ENCODE results near the gene COMMD7.
A peak's percentile ranks its signal among the peaks of the same experiment; 100 is the strongest.
"Not testable (repeated sequence)": the region's sequence is repeated elsewhere in the genome, so short reads cannot be mapped to it uniquely, and the experiment has no call there.

The COMMD7 gene

DNA sequence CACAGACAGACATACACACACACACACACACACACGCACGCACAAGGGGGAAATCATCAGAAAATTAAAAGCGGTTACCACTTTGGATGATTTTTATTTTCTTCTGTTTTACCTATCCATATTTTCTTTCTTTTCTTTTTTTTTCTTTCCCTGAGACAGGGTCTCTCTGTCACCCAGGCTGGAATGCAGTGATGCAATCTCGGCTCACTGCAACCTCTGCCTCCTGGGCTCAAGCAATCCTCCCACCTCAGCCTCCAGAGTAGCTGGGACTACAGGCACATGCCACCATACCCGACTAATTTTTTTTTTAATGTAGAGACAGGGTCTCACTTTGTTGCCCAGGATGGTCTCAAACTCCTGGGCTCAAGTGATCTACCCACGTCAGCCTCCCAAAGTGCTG, 14.8 kb downstream of the COMMD7 start:
- DNase-seq (ENCODE audit: low spot score), result not testable (repeated sequence)

GRCh38 chr20:32727683-32728082, 15.6 kb downstream of the COMMD7 start:
- DNase-seq (ENCODE audit: low spot score), result peak; percentile 92

- DNase-seq (ENCODE audit: low spot score), result no peak
Measured at GRCh38 chr20:32718749-32719348, 24.4 kb downstream of the COMMD7 start.

DNA sequence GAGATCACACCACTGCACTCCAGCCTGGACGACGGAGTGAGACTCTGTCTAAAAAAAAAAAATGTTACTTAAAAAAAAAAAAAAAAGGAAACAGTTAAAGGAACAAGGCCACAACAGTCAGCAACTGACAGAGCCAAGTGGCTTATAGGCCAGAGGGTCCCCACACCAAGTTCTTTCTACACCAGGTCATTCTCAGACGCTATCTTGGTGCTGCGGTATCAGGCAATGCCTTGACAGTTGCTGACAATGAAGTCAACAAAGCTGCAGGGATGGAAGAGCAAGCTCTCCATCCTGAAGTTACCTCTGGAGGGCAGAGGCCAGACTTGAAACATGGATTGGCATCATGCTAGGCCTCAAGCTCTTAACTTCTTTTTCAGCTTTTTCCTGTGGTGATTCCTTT, 31.9 kb downstream of the COMMD7 start:
- no peak for DNase-seq (ENCODE audit: low spot score)

DNA sequence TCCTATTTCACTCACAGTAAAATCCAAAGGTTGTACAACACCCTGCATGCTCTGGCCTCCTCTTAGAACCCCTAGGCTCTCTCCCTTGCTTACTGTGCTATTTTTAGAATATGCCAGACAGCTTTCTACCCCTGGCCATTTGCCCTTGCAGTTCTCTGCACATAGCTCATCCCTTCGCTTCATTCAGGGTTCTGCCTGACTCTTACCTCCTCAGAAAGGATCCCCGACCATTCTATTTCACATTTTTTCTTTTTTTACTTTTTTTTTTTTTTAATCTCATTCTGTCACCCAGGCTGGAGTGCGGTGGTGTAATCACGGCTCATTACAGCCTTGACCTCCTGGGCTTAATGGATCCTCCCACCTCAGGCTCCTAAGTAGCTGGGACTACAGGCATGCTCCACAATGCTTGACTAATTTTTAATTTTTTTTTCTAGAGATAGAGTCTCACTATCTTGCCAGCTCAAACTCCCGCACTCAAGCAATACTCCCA, 33.6 kb downstream of the COMMD7 start:
- no peak for DNase-seq (ENCODE audit: low spot score)

GRCh38 chr20:32709029-32709631, 34.1 kb downstream of the COMMD7 start:
- DNase-seq (ENCODE audit: low spot score), result not testable (repeated sequence)

GRCh38 chr20:32707691-32708581, 35.3 kb downstream of the COMMD7 start:
- DNase-seq (ENCODE audit: low spot score), result peak; percentile 63

DNA sequence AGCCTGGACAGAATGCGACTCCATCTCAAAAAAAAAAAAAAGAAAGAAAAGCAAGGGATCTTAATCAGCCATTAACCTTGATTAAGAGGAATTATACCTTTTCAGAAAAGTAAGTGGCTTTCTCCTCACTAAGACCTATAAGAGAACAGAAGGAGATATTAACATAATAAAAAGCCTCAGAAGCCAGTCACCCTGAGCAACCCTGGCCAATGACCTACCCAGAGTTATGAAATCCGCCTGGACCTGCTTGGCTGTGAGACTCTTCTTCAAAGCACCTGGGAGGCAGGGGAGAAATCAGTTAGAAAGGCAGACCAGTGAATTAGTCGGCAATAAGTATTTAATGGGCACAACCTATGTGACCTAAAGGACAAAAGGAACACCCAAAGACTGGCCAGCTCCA, 36.8 kb downstream of the COMMD7 start:
- DNase-seq (ENCODE audit: low spot score), result no peak

DNA sequence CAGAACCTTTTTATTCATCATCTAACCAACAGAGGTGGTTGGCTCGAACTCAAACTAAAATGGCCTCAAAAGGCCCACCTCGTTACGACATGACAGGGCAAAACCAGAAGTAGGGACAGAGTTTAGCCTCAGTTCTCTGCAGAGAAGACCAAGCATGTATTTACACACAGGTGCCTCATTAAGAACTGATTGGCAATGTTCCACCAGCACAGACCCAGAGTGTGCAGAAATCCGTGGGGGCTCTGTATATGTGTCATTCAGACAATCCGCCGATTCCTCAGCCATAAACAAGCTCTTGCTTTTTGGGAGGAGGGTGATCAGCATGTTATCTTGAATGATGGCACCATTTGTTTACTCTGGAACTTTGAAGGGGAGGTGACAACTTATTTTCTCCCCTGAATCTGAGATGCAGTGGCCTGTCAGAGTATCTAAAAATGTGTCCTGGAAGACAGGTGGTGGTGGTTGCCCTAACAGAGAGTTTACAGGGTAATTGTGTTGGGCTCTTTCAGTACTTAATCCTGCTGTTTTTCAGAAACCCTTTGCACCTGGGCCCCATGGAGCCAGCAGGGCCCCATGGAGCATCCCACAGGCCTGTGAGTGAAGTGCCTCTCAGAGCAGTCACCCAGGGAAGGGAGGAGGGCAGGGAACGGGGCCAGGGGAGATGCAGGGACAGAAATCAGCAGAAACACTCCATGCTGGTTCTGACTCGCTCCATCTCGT, 40.4 kb downstream of the COMMD7 start:
- DNase-seq (ENCODE audit: low spot score), result no peak

GRCh38 chr20:32697608-32698007, 45.7 kb downstream of the COMMD7 start:
- DNase-seq (ENCODE audit: low spot score), result no peak

- no peak for DNase-seq (ENCODE audit: low spot score)
Measured at GRCh38 chr20:32695089-32695488, 48.2 kb downstream of the COMMD7 start.

GRCh38 chr20:32688966-32689365, 54.3 kb downstream of the COMMD7 start:
- DNase-seq (ENCODE audit: low spot score), result not testable (repeated sequence)

DNA sequence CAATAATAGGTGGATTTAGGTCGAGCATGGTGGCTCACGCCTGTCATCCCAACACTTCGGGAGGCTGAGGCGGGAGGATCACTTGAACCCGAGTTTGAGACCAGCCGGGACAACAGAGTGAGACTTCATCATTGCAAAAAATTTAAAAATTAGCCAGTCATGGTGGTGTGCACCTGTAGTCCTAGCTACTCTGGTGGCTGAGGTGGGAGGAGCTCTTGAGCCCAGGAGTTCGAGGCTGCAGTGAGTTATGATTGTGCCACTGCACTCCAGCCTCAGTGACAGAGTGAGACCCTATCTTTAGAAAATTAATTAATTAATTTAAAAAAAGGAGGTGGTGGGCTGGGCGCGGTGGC, 56.1 kb downstream of the COMMD7 start:
- DNase-seq (ENCODE audit: low spot score), result no peak

- DNase-seq (ENCODE audit: low spot score), result no peak
Measured at GRCh38 chr20:32686530-32687179, 56.6 kb downstream of the COMMD7 start.

- DNase-seq (ENCODE audit: low spot score), result peak; percentile 84
Measured at GRCh38 chr20:32685541-32686529, 57.4 kb downstream of the COMMD7 start.

DNA sequence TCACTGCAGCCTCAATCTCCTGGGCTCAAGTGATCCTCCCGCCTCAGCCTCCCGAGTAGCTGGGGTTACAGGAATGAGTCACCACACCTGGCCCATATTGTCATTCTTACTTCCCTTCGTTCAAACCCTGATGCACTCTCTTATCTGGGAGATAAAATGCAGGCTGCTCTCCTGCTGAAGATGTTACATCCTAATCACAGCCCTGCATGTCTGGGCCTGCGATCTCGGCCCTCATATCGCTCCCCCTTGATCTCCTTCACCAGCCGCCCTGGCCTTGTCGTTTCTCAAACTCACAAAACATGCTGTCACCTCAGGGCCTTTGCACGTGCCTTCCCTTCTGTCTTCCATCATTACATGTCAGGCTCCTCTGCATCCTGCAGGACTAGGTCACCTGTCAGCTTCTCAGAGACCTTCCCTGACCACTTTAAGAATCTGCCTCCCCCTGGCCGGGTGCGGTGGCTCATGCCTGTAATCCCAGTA, 60.7 kb downstream of the COMMD7 start:
- DNase-seq (ENCODE audit: low spot score), result no peak

DNA sequence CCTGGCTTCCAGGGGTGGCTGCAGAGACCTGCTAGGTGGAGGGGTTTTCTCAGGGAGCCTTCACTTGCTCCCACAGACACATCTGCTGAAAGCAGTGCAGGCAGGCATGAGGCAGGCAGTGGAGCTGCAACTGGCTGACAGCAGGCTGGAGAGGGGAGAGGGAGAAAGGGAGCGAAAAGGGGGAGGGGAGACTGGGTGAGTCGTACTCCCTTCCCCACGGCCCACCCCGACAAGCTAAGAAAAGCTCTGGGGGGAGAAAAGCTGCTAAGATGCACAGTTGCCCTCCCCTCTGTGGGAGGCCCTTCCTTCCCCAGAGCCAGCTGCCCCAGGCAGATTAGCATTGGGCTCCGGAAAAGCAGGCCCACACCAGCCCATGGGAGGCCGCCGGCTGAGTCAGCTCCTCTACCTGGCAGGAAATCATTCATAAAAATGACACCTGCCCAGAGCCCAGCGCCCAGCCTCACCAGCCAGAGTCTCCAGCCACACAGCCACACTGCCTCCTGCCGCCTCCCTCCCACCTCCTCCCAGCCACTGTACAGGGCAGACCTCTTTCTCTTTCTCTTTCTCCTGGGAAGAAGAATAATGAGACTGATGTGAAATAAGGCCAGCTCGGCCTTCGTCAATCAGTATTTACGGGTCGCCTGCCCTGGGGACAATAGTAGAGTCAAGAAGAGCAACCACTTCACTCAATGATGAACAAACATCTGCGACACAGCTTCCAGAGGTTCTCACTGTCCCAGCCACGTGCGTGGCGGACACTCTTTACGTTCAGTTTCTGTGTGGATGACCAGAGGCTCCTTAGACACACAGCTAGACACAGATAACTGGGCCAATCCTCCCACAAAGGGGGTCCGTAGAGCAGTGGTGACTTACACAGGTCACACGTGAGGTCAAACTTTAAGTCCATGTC, 61.8 kb downstream of the COMMD7 start:
- no peak for DNase-seq (ENCODE audit: low spot score)

DNA sequence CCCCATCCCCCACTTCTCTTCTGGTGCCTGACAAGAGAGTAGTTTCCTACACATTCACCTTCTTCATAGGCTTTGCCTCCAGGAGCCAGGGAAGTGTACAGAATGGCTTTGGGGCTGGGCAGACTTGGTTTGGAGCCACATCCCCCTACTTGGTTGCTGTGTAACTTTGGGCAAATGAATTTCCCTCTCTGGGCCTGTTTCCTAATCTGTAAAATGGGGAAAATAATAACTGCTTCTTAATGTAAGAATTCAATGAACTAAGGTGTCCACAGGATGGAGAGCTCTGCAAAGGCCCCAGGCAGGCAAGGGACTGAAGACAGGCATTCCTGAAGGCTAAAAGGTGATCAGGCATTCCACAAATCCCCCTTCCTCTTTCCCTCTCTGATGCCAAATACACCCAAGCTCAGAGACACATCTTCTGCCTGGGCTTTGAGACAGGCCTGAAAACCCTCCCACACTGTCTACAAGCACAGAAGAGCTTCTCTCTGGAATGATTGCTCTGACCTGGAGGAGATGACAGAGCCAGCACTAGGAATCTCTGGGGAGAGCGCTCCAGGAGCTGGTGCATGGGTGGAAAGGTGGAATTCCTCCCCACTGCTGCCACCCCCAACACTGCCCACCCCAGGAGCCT, 62.6 kb downstream of the COMMD7 start:
- DNase-seq (ENCODE audit: low spot score), result no peak

DNA sequence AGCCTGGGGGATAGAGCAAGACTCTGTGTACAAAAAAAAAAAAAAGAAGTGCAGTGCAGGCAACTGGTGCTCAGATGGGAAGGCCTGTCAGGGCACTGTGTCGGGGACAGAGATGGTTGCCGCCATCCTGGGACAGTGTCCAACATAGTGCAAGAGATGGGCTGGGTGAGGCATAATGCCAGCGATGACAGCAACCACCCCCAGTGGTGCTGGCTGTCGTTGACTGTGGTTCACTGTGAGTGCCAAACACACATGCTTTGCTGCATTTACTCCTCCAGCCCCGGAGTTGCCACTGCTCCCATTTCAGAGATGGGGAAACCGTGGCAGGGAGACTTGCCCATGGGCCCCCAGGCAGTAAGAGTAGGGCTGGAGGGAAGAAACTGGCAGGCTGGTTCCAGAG, 64.3 kb downstream of the COMMD7 start:
- DNase-seq (ENCODE audit: low spot score), result peak; percentile 83

Data from AG20443 (cell line).